Spleen (tissue), 7 donors: Measurements from ENCODE around the gene EEF1G.

Source experiments
- CTCF ChIP-seq, 11 experiments: fragments of 200-600 bp in 7 of 11; fragments of 450-650 bp in 4 of 11; sonication (generic) in 4 of 11; IDR thresholded peaks in 8 of 11; conservative IDR thresholded peaks in 3 of 11; 1 replicate in 7 of 11; 2 replicates in 4 of 11; pipeline versions ENCODE4 v1.4.0 to v1.8.0; 2016 to 2021; ENCODE audit warnings: antibody characterized with exemption in 11 of 11, inconsistent platforms in 4 of 11, mild to moderate bottlenecking in 1 of 11
- POLR2A ChIP-seq, 3 donors: fragments of 450-650 bp; IDR thresholded peaks; one replicate each; pipeline ENCODE4 v1.5.1; 2017; ENCODE audit warnings: antibody characterized with exemption in 3 of 3, mild to moderate bottlenecking in 1 of 3
- POLR2AphosphoS5 ChIP-seq, 3 donors: sonication (generic); formaldehyde crosslinking; IDR thresholded peaks; one replicate each; pipeline ENCODE4 v1.5.1; 2017; ENCODE audit warnings: antibody characterized with exemption in 3 of 3
- donor health status: DM: no; HTN: no; CAD: no; lungs with moderate emphysema.
- donor health status: DM: no; HTN: no; CAD: no.
- donor health status: DM: no; HTN: no; CAD: no.

GRCh38 chr11:62599901-62600300 is 26.2 kb upstream of the EEF1G start:
- TF ChIP-seq CTCF (IDR thresholded peaks at IDR 0.05 in 8 of 11, conservative IDR thresholded peaks at IDR 0.05 in 3 of 11), result no peak
- TF ChIP-seq POLR2A (IDR thresholded peaks at IDR 0.05), result no peak
- TF ChIP-seq POLR2AphosphoS5 (IDR thresholded peaks at IDR 0.05), result no peak
